ENCODE measurements around the gene CSNK1A1L.

The CSNK1A1L gene

GRCh38 chr13:37105251-37105714 lies at the start of gene CSNK1A1L:
Gene CSNK1A1L, minus strand, starts transcription at chr13:37105664. Its CDS starts 408 bp downstream, at chr13:37105256.
- no peak for DNase-seq (ENCODE audit: low read depth in 2 of 2)

- no peak for DNase-seq (ENCODE audit: low read depth in 2 of 2)
These were observed 43.9 kb upstream of the CSNK1A1L start for GRCh38 chr13:37149380-37149779.

GRCh38 chr13:37148501-37148900 lies 43.0 kb upstream of the CSNK1A1L start:
- no peak for DNase-seq (ENCODE audit: low read depth in 2 of 2)

- no peak for DNase-seq (ENCODE audit: low read depth in 2 of 2)
These were observed 39.2 kb upstream of the CSNK1A1L start for GRCh38 chr13:37144661-37145060.

GRCh38 chr13:37143911-37144310 lies 38.4 kb upstream of the CSNK1A1L start:
- DNase-seq (ENCODE audit: low read depth in 2 of 2): no peak

GRCh38 chr13:37142877-37143276 lies 37.4 kb upstream of the CSNK1A1L start:
- no peak for DNase-seq (ENCODE audit: low read depth in 2 of 2)

GRCh38 chr13:37141011-37141410 lies 35.5 kb upstream of the CSNK1A1L start:
- DNase-seq (ENCODE audit: low read depth in 2 of 2): no peak

GRCh38 chr13:37139356-37139755 lies 33.9 kb upstream of the CSNK1A1L start:
- no peak for DNase-seq (ENCODE audit: low read depth in 2 of 2)

GRCh38 chr13:37138926-37139325 lies 33.5 kb upstream of the CSNK1A1L start:
- DNase-seq (ENCODE audit: low read depth in 2 of 2): no peak

- no peak for DNase-seq (ENCODE audit: low read depth in 2 of 2)
These were observed 32.7 kb upstream of the CSNK1A1L start for GRCh38 chr13:37138169-37138568.

- DNase-seq (ENCODE audit: low read depth in 2 of 2): no peak
These were observed 31.2 kb upstream of the CSNK1A1L start for GRCh38 chr13:37136633-37137032.

- no peak for DNase-seq (ENCODE audit: low read depth in 2 of 2)
These were observed 30.7 kb upstream of the CSNK1A1L start for GRCh38 chr13:37136187-37136586.

GRCh38 chr13:37134411-37135041 lies 29.1 kb upstream of the CSNK1A1L start:
- DNase-seq (ENCODE audit: low read depth in 2 of 2): no peak

GRCh38 chr13:37132211-37132610 lies 26.7 kb upstream of the CSNK1A1L start:
- no peak for DNase-seq (ENCODE audit: low read depth in 2 of 2)

GRCh38 chr13:37131092-37131491 lies 25.6 kb upstream of the CSNK1A1L start:
- no peak for DNase-seq (ENCODE audit: low read depth in 2 of 2)

- no peak for DNase-seq (ENCODE audit: low read depth in 2 of 2)
These were observed 24.4 kb upstream of the CSNK1A1L start for GRCh38 chr13:37129866-37130265.

- DNase-seq (ENCODE audit: low read depth in 2 of 2): no peak
These were observed 22.3 kb upstream of the CSNK1A1L start for GRCh38 chr13:37127691-37128241.

- DNase-seq (ENCODE audit: low read depth in 2 of 2): no peak
These were observed 17.9 kb upstream of the CSNK1A1L start for GRCh38 chr13:37123337-37123736.

- DNase-seq (ENCODE audit: low read depth in 2 of 2): no peak
These were observed 12.6 kb upstream of the CSNK1A1L start for GRCh38 chr13:37118016-37118415.

- no peak for DNase-seq (ENCODE audit: low read depth in 2 of 2)
These were observed 8.8 kb upstream of the CSNK1A1L start for GRCh38 chr13:37114250-37114649.

GRCh38 chr13:37113534-37113933 lies 8.1 kb upstream of the CSNK1A1L start:
- DNase-seq (ENCODE audit: low read depth in 2 of 2): no peak

GRCh38 chr13:37109051-37109678 lies 3.7 kb upstream of the CSNK1A1L start:
- DNase-seq (ENCODE audit: low read depth in 2 of 2): no peak

- no peak for DNase-seq (ENCODE audit: low read depth in 2 of 2)
These were observed 2.4 kb upstream of the CSNK1A1L start for GRCh38 chr13:37107868-37108267.

Measured in activated CD8-positive, alpha-beta memory T cell treated with anti-CD3 and anti-CD28 coated beads for 4 hours (primary cell).